Panc1 (cell line): ENCODE data around the gene CASTOR1. TPM values are rescaled to one million over a fixed set of nuclear protein-coding genes. Genes with fewer than 3 reads are reported as not detected.

ENCODE experiments used
- ATAC-seq: fragments of 200-7000 bp; cut with Tn5 transposase; 2 replicates; pipeline ENCODE4 v1.9.1; 2020; ENCODE audit warnings: mild to moderate bottlenecking, moderate library complexity
- BruUV-seq: library from RNA; stranded (reverse); fragments of 400-500 nt; replicated peaks from 2 replicates; lab custom pipeline; 2021; lab: Mats Ljungman, UMichigan
- CTCF ChIA-PET: fragments of 300-600 bp; sonication (Branson Sonifier 250); formaldehyde crosslinking; loops from one replicate; lab custom pipeline; 2022; ENCODE audit warnings: antibody characterized with exemption; lab: Charles Lee
- POLR2A ChIA-PET: fragments of 300-600 bp; sonication (Branson Sonifier 250); formaldehyde crosslinking; loops from one replicate; lab custom pipeline; 2022; ENCODE audit warnings: antibody characterized with exemption; lab: Charles Lee
- DNase-seq: peaks from one replicate; pipeline ENCODE4 v3.0.0-alpha.2; 2010; ENCODE audit warnings: low read depth, low spot score
- H3K27ac ChIP-seq: 2 replicates; pipeline ENCODE4 v1.5.1; 2011; ENCODE audit warnings: mild to moderate bottlenecking, low read length, inconsistent platforms
- H3K27me3 ChIP-seq: fragments of 200-500 bp; sonication (Bioruptor generic); 2 replicates; pipeline ENCODE4 v1.6.0; 2014; ENCODE audit warnings: low read length, inconsistent platforms; ENCODE audit not compliant: control insufficient read depth, insufficient read depth
- H3K36me3 ChIP-seq: fragments of 200-500 bp; sonication (Bioruptor generic); 2 replicates; pipeline ENCODE4 v1.5.1; 2014; ENCODE audit warnings: inconsistent platforms, mild to moderate bottlenecking, low read length, moderate library complexity; ENCODE audit not compliant: control insufficient read depth, insufficient read depth
- H3K4me1 ChIP-seq: 2 replicates; pipeline ENCODE4 v1.5.1; 2011; ENCODE audit warnings: inconsistent platforms, mild to moderate bottlenecking, low read length, moderate library complexity; ENCODE audit not compliant: control insufficient read depth, insufficient read depth
- H3K4me3 ChIP-seq, 2 experiments: 2 replicates each; pipeline ENCODE4 v1.5.1; 2011 to 2012; ENCODE audit warnings: low read depth in 2 of 2, low read length in 2 of 2, mild to moderate bottlenecking in 2 of 2, inconsistent platforms in 1 of 2, moderate library complexity in 1 of 2
- H3K9me3 ChIP-seq: fragments of 200-500 bp; sonication (Bioruptor generic); 2 replicates; pipeline ENCODE4 v1.5.1; 2014; ENCODE audit warnings: low read depth, mild to moderate bottlenecking, inconsistent platforms, low read length, moderate library complexity; ENCODE audit not compliant: control insufficient read depth, insufficient read depth
- CTCF ChIP-seq: fragments of 450-650 bp; IDR thresholded peaks from 2 replicates; pipeline ENCODE4 v1.5.1; 2017; ENCODE audit warnings: mild to moderate bottlenecking
- POLR2AphosphoS5 ChIP-seq: IDR thresholded peaks from 2 replicates; pipeline ENCODE4 v1.6.1; 2012; ENCODE audit warnings: mild to moderate bottlenecking, low read depth, low read length, moderate library complexity
- SIN3A ChIP-seq: IDR thresholded peaks from 2 replicates; pipeline ENCODE4 v1.6.1; 2012; ENCODE audit warnings: low read depth, mild to moderate bottlenecking, low read length, moderate library complexity, borderline replicate concordance; ENCODE audit not compliant: insufficient read depth
- TCF7L2 ChIP-seq: IDR thresholded peaks from 2 replicates; pipeline ENCODE4 v1.6.1; 2011; ENCODE audit warnings: mild to moderate bottlenecking, low read depth, low read length, inconsistent platforms
- in situ Hi-C: cut with HindIII; loops from 2 replicates; pipeline ENCODE4 v1.10.0; 2016; ENCODE audit warnings: low sequenced_read_pairs, low pct_unique_long_range_greater_than_20kb
- intact Hi-C: fragments of 100-400 bp; cut with micrococcal nuclease; formaldehyde crosslinking; loops from one replicate; pipeline ENCODE4 v1.10.0; 2022; ENCODE audit not compliant: unreplicated experiment
- total RNA-seq: library from RNA; stranded (reverse); gene quantifications from one replicate; pipeline ENCODE4 v1.2.1, GENCODE V29; 2021; ENCODE audit not compliant: unreplicated experiment
- TF ChIP-seq, protein P1 (sequence below), 2 experiments: IDR thresholded peaks; 2 replicates each; pipeline ENCODE4 v1.6.1; 2011 to 2012; ENCODE audit warnings: low read depth in 2 of 2, control low read depth in 1 of 2, low read length in 1 of 2, mild to moderate bottlenecking in 1 of 2, moderate library complexity in 1 of 2; ENCODE audit not compliant: insufficient read depth in 1 of 2

The CASTOR1 gene
- total RNA-seq, 1 experiment from 2014 or later, result 6.7 TPM

- DNase-seq (no peak), ATAC-seq (no peak)
- Histone ChIP-seq H3K36me3 (no peaks in the 10 kb centered on the region), H3K27me3 (no peaks in the 10 kb centered on the region), H3K27ac (no peak overlapping the region), H3K4me3 (no peak overlapping the region), H3K9me3 (no peaks in the 10 kb centered on the region), H3K4me1 (no peaks in the 10 kb centered on the region; the same call in 1 of the 2 replicates)
- intact Hi-C loops, result no loop called here
- BruUV-seq, result no TSS peak
- POLR2A ChIA-PET, result no interaction called here
- in situ Hi-C loops, result no loop called here
- CTCF ChIA-PET, result no interaction called here
- TF ChIP-seq POLR2AphosphoS5 (no peak), SIN3A (no peak), CTCF (no peak), TCF7L2 (no peak)
- TF ChIP-seq, protein P1, sequence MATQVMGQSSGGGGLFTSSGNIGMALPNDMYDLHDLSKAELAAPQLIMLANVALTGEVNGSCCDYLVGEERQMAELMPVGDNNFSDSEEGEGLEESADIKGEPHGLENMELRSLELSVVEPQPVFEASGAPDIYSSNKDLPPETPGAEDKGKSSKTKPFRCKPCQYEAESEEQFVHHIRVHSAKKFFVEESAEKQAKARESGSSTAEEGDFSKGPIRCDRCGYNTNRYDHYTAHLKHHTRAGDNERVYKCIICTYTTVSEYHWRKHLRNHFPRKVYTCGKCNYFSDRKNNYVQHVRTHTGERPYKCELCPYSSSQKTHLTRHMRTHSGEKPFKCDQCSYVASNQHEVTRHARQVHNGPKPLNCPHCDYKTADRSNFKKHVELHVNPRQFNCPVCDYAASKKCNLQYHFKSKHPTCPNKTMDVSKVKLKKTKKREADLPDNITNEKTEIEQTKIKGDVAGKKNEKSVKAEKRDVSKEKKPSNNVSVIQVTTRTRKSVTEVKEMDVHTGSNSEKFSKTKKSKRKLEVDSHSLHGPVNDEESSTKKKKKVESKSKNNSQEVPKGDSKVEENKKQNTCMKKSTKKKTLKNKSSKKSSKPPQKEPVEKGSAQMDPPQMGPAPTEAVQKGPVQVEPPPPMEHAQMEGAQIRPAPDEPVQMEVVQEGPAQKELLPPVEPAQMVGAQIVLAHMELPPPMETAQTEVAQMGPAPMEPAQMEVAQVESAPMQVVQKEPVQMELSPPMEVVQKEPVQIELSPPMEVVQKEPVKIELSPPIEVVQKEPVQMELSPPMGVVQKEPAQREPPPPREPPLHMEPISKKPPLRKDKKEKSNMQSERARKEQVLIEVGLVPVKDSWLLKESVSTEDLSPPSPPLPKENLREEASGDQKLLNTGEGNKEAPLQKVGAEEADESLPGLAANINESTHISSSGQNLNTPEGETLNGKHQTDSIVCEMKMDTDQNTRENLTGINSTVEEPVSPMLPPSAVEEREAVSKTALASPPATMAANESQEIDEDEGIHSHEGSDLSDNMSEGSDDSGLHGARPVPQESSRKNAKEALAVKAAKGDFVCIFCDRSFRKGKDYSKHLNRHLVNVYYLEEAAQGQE (IDR thresholded peaks at IDR 0.05; ENCODE audit: insufficient read depth in 1 of 2, low read depth in 2 of 2, low read length in 1 of 2), result no peak
Measured at GRCh38 chr22:30279046-30279788, 10.1 kb downstream of the CASTOR1 start.

- no peaks in the 10 kb centered on the region for H3K27me3 ChIP-seq
- BruUV-seq, result no TSS peak
- CTCF ChIA-PET, result no interaction called here
- H3K27ac ChIP-seq, result no peak overlapping the region
- ATAC-seq (no peak), DNase-seq (no peak)
- H3K4me1 ChIP-seq, result no peaks in the 10 kb centered on the region; the same call in 1 of the 2 replicates
- no peaks in the 10 kb centered on the region for H3K36me3 ChIP-seq
- TF ChIP-seq POLR2AphosphoS5, result no peak
- in situ Hi-C loops, result no loop called here
- POLR2A ChIA-PET, result no interaction called here
- H3K9me3 ChIP-seq, result no peaks in the 10 kb centered on the region
- intact Hi-C loops, result no loop called here
- no peak overlapping the region for H3K4me3 ChIP-seq
Measured at GRCh38 chr22:30277547-30278344, 11.6 kb downstream of the CASTOR1 start.
